Measurements from ENCODE around the gene F2RL3. TPM values are rescaled to one million over a fixed set of nuclear protein-coding genes. Genes with fewer than 3 reads are reported as not detected.

The F2RL3 gene
- total and polyA plus RNA-seq, 2 of the 8 experiments (the other 6 are each of a cell fraction or from before 2014, with no cell fraction given), result not detected

GRCh38 chr19:16914421-16914820 lies 25.6 kb downstream of the F2RL3 start (continued):
- TF ChIP-seq, protein P1, sequence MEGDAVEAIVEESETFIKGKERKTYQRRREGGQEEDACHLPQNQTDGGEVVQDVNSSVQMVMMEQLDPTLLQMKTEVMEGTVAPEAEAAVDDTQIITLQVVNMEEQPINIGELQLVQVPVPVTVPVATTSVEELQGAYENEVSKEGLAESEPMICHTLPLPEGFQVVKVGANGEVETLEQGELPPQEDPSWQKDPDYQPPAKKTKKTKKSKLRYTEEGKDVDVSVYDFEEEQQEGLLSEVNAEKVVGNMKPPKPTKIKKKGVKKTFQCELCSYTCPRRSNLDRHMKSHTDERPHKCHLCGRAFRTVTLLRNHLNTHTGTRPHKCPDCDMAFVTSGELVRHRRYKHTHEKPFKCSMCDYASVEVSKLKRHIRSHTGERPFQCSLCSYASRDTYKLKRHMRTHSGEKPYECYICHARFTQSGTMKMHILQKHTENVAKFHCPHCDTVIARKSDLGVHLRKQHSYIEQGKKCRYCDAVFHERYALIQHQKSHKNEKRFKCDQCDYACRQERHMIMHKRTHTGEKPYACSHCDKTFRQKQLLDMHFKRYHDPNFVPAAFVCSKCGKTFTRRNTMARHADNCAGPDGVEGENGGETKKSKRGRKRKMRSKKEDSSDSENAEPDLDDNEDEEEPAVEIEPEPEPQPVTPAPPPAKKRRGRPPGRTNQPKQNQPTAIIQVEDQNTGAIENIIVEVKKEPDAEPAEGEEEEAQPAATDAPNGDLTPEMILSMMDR (IDR thresholded peaks at IDR 0.05; ENCODE audit: control extremely low read depth in 1 of 3, insufficient read depth in 1 of 3, low read depth in 1 of 3, low read length in 3 of 3), result no peak
- no peak for TF ChIP-seq RAD21 (IDR thresholded peaks at IDR 0.05 in 1 of 2, conservative IDR thresholded peaks at IDR 0.05 in 1 of 2; ENCODE audit: low read depth in 2 of 2, low read length in 2 of 2)
- TF ChIP-seq POLR2A (IDR thresholded peaks at IDR 0.05; ENCODE audit: control extremely low read depth in 1 of 2, low read depth in 2 of 2, low read length in 2 of 2), result no peak
- TF ChIP-seq, protein P2, sequence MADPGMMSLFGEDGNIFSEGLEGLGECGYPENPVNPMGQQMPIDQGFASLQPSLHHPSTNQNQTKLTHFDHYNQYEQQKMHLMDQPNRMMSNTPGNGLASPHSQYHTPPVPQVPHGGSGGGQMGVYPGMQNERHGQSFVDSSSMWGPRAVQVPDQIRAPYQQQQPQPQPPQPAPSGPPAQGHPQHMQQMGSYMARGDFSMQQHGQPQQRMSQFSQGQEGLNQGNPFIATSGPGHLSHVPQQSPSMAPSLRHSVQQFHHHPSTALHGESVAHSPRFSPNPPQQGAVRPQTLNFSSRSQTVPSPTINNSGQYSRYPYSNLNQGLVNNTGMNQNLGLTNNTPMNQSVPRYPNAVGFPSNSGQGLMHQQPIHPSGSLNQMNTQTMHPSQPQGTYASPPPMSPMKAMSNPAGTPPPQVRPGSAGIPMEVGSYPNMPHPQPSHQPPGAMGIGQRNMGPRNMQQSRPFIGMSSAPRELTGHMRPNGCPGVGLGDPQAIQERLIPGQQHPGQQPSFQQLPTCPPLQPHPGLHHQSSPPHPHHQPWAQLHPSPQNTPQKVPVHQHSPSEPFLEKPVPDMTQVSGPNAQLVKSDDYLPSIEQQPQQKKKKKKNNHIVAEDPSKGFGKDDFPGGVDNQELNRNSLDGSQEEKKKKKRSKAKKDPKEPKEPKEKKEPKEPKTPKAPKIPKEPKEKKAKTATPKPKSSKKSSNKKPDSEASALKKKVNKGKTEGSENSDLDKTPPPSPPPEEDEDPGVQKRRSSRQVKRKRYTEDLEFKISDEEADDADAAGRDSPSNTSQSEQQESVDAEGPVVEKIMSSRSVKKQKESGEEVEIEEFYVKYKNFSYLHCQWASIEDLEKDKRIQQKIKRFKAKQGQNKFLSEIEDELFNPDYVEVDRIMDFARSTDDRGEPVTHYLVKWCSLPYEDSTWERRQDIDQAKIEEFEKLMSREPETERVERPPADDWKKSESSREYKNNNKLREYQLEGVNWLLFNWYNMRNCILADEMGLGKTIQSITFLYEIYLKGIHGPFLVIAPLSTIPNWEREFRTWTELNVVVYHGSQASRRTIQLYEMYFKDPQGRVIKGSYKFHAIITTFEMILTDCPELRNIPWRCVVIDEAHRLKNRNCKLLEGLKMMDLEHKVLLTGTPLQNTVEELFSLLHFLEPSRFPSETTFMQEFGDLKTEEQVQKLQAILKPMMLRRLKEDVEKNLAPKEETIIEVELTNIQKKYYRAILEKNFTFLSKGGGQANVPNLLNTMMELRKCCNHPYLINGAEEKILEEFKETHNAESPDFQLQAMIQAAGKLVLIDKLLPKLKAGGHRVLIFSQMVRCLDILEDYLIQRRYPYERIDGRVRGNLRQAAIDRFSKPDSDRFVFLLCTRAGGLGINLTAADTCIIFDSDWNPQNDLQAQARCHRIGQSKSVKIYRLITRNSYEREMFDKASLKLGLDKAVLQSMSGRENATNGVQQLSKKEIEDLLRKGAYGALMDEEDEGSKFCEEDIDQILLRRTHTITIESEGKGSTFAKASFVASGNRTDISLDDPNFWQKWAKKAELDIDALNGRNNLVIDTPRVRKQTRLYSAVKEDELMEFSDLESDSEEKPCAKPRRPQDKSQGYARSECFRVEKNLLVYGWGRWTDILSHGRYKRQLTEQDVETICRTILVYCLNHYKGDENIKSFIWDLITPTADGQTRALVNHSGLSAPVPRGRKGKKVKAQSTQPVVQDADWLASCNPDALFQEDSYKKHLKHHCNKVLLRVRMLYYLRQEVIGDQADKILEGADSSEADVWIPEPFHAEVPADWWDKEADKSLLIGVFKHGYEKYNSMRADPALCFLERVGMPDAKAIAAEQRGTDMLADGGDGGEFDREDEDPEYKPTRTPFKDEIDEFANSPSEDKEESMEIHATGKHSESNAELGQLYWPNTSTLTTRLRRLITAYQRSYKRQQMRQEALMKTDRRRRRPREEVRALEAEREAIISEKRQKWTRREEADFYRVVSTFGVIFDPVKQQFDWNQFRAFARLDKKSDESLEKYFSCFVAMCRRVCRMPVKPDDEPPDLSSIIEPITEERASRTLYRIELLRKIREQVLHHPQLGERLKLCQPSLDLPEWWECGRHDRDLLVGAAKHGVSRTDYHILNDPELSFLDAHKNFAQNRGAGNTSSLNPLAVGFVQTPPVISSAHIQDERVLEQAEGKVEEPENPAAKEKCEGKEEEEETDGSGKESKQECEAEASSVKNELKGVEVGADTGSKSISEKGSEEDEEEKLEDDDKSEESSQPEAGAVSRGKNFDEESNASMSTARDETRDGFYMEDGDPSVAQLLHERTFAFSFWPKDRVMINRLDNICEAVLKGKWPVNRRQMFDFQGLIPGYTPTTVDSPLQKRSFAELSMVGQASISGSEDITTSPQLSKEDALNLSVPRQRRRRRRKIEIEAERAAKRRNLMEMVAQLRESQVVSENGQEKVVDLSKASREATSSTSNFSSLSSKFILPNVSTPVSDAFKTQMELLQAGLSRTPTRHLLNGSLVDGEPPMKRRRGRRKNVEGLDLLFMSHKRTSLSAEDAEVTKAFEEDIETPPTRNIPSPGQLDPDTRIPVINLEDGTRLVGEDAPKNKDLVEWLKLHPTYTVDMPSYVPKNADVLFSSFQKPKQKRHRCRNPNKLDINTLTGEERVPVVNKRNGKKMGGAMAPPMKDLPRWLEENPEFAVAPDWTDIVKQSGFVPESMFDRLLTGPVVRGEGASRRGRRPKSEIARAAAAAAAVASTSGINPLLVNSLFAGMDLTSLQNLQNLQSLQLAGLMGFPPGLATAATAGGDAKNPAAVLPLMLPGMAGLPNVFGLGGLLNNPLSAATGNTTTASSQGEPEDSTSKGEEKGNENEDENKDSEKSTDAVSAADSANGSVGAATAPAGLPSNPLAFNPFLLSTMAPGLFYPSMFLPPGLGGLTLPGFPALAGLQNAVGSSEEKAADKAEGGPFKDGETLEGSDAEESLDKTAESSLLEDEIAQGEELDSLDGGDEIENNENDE (IDR thresholded peaks at IDR 0.05; ENCODE audit: insufficient replicate concordance, low read length), result no peak
- no peak for TF ChIP-seq TCF12 (IDR thresholded peaks at IDR 0.05; ENCODE audit: low read depth, low read length)
- no peak for TF ChIP-seq RNF2 (IDR thresholded peaks at IDR 0.05; ENCODE audit: borderline replicate concordance, low read depth, low read length, missing control alignments, poor library complexity, severe bottlenecking)
- no peak for TF ChIP-seq PHF8 (conservative IDR thresholded peaks at IDR 0.05; ENCODE audit: low read depth, low read length)
- no peak for TF ChIP-seq ASH2L (IDR thresholded peaks at IDR 0.05; ENCODE audit: low read length)
- TF ChIP-seq SUZ12 (IDR thresholded peaks at IDR 0.05; ENCODE audit: low read length), result no peak

Data from H1 (cell line).